GM23338 (cell line): Measurements from ENCODE around the gene SLC6A15. TPM values are rescaled to one million over a fixed set of nuclear protein-coding genes. Genes with fewer than 3 reads are reported as not detected.
A peak's percentile ranks its signal among the peaks of the same experiment; 100 is the strongest.

Experiments
- ATAC-seq: fragments of 200-7000 bp; cut with Tn5 transposase; 3 replicates; pipeline ENCODE4 v1.9.1; 2020
- DNase-seq: peaks from one replicate; pipeline ENCODE4 v3.0.0-alpha.2; 2015; ENCODE audit warnings: low spot score
- H2AFZ ChIP-seq: fragments of 200-600 bp; sonication (generic); 2 replicates; pipeline ENCODE4 v1.8.0; 2016; ENCODE audit warnings: antibody characterized with exemption, mild to moderate bottlenecking, moderate library complexity
- H3F3A ChIP-seq: fragments of 200-600 bp; sonication (generic); replicated peaks from 2 replicates; pipeline ENCODE4 v1.8.0; 2017; ENCODE audit warnings: antibody characterized with exemption, mixed run types, low read depth
- H3K27ac ChIP-seq: fragments of 200-600 bp; sonication (generic); 2 replicates; pipeline ENCODE4 v1.6.1; 2016; ENCODE audit warnings: low read depth
- H3K27me3 ChIP-seq: fragments of 200-600 bp; sonication (generic); 2 replicates; pipeline ENCODE4 v1.8.0; 2016; ENCODE audit warnings: mild to moderate bottlenecking, mixed run types, moderate library complexity; ENCODE audit not compliant: insufficient read depth
- H3K36me3 ChIP-seq: fragments of 200-600 bp; sonication (generic); 2 replicates; pipeline ENCODE4 v1.8.0; 2016; ENCODE audit warnings: mild to moderate bottlenecking; ENCODE audit not compliant: insufficient read depth
- H3K4me1 ChIP-seq: fragments of 200-600 bp; sonication (generic); 2 replicates; pipeline ENCODE4 v1.8.0; 2016; ENCODE audit warnings: mild to moderate bottlenecking, moderate library complexity; ENCODE audit not compliant: insufficient read depth
- H3K4me2 ChIP-seq: fragments of 200-600 bp; sonication (generic); 2 replicates; pipeline ENCODE4 v1.7.1; 2017; ENCODE audit warnings: mixed run types
- H3K4me3 ChIP-seq: fragments of 200-600 bp; sonication (generic); 2 replicates; pipeline ENCODE4 v1.6.1; 2016; ENCODE audit warnings: mixed run types
- H3K79me2 ChIP-seq: fragments of 200-600 bp; sonication (generic); replicated peaks from 2 replicates; pipeline ENCODE4 v1.8.0; 2017; ENCODE audit warnings: mild to moderate bottlenecking; ENCODE audit not compliant: insufficient read depth
- H3K9me2 ChIP-seq: fragments of 200-600 bp; sonication (generic); 2 replicates; pipeline ENCODE4 v1.8.0; 2017; ENCODE audit not compliant: insufficient read depth
- H4K20me1 ChIP-seq: fragments of 200-600 bp; sonication (generic); replicated peaks from 2 replicates; pipeline ENCODE4 v1.8.0; 2017; ENCODE audit warnings: mild to moderate bottlenecking; ENCODE audit not compliant: insufficient read depth
- H3K27ac Mint-ChIP-seq: 2 replicates; pipeline ENCODE4 v1.8.0; 2020; ENCODE audit warnings: inconsistent platforms, mild to moderate bottlenecking, moderate library complexity, mixed read lengths
- H3K27me3 Mint-ChIP-seq: 3 replicates; pipeline ENCODE4 v1.8.0; 2022; ENCODE audit warnings: low read depth, mild to moderate bottlenecking, moderate library complexity, mixed read lengths, inconsistent platforms; ENCODE audit not compliant: insufficient read depth, poor library complexity
- H3K36me3 Mint-ChIP-seq: 3 replicates; pipeline ENCODE4 v1.8.0; 2021; ENCODE audit warnings: low read depth, mild to moderate bottlenecking, inconsistent platforms, moderate library complexity, mixed read lengths
- H3K4me1 Mint-ChIP-seq: 3 replicates; pipeline ENCODE4 v1.8.0; 2020; ENCODE audit warnings: mild to moderate bottlenecking, inconsistent platforms, mixed read lengths
- H3K4me3 Mint-ChIP-seq: 3 replicates; pipeline ENCODE4 v1.8.0; 2021; ENCODE audit warnings: moderate library complexity, mild to moderate bottlenecking, inconsistent platforms, mixed read lengths
- H3K9me3 Mint-ChIP-seq: 3 replicates; pipeline ENCODE4 v1.8.0; 2020; ENCODE audit warnings: moderate library complexity, mild to moderate bottlenecking, inconsistent platforms, mixed read lengths
- CREB1 ChIP-seq: fragments of 250-450 bp; sonication (Bioruptor Pico); IDR thresholded peaks from 2 replicates; pipeline ENCODE4 v1.5.0; 2020; ENCODE audit warnings: low read depth, mild to moderate bottlenecking, moderate library complexity
- CTCF ChIP-seq, 2 experiments: fragments of 200-600 bp in 1 of 2; sonication (generic) in 1 of 2; conservative IDR thresholded peaks; 2 replicates each; pipeline versions ENCODE4 v1.5.1 to v1.6.1; 2016 to 2017; ENCODE audit warnings: antibody characterized with exemption in 2 of 2, low read depth in 2 of 2, mild to moderate bottlenecking in 2 of 2, moderate library complexity in 1 of 2
- EZH2 ChIP-seq: fragments of 200-600 bp; sonication (generic); IDR thresholded peaks from one replicate; pipeline ENCODE4 v1.8.0; 2017; ENCODE audit warnings: antibody characterized with exemption, mild to moderate bottlenecking, low read depth; ENCODE audit not compliant: unreplicated experiment
- EZH2phosphoT487 ChIP-seq: fragments of 200-600 bp; sonication (generic); IDR thresholded peaks from one replicate; pipeline ENCODE4 v1.8.1; 2018; ENCODE audit warnings: antibody characterized with exemption; ENCODE audit not compliant: unreplicated experiment
- JUNB ChIP-seq: IDR thresholded peaks from one replicate; pipeline ENCODE4 v1.6.1; 2016; ENCODE audit warnings: antibody characterized with exemption; ENCODE audit not compliant: unreplicated experiment
- NANOG ChIP-seq: IDR thresholded peaks from 2 replicates; pipeline ENCODE4 v1.6.1; 2016; ENCODE audit warnings: antibody characterized with exemption, borderline replicate concordance
- POLR2AphosphoS5 ChIP-seq: IDR thresholded peaks from 2 replicates; pipeline ENCODE4 v1.6.1; 2016; ENCODE audit warnings: antibody characterized with exemption, low read depth
- REST ChIP-seq: IDR thresholded peaks from one replicate; pipeline ENCODE4 v1.6.1; 2018; ENCODE audit warnings: antibody characterized with exemption; ENCODE audit not compliant: unreplicated experiment
- STAT1 ChIP-seq: IDR thresholded peaks from one replicate; pipeline ENCODE4 v1.6.1; 2016; ENCODE audit warnings: antibody characterized with exemption; ENCODE audit not compliant: unreplicated experiment
- ZNF114 ChIP-seq: fragments of 250-450 bp; sonication (Bioruptor Pico); IDR thresholded peaks from 2 replicates; pipeline ENCODE4 v1.5.0; 2020; ENCODE audit warnings: mild to moderate bottlenecking, moderate library complexity
- ZNF331 ChIP-seq: fragments of 250-450 bp; sonication (Bioruptor Pico); IDR thresholded peaks from 2 replicates; pipeline ENCODE4 v1.5.0; 2020; ENCODE audit warnings: low read depth, mild to moderate bottlenecking, moderate library complexity
- ZNF462 ChIP-seq: fragments of 250-450 bp; sonication (Bioruptor Pico); IDR thresholded peaks from 2 replicates; pipeline ENCODE4 v1.5.0; 2020; ENCODE audit warnings: mild to moderate bottlenecking, moderate library complexity
- polyA plus RNA-seq: library from polyadenylated mRNA; unstranded; fragments of >200 nt; fragmentation: Nextera tagmentation; extraction: Ambion mirVana; gene quantifications from 2 replicates; pipeline ENCODE4 v1.2.1, GENCODE V29; 2016
- total RNA-seq: library from RNA; depleted of rRNA; stranded (reverse); fragments of >200 nt; shearing (Covaris generic); gene quantifications from 2 replicates; pipeline ENCODE4 v1.2.3, GENCODE V29; 2014
- TF ChIP-seq, protein P1 (sequence below): IDR thresholded peaks from 2 replicates; pipeline ENCODE4 v1.6.1; 2016; ENCODE audit warnings: antibody characterized with exemption

Gene SLC6A15
- total and polyA plus RNA-seq, 2 experiments from 2014 or later = 12.1 to 27.9 TPM

DNA sequence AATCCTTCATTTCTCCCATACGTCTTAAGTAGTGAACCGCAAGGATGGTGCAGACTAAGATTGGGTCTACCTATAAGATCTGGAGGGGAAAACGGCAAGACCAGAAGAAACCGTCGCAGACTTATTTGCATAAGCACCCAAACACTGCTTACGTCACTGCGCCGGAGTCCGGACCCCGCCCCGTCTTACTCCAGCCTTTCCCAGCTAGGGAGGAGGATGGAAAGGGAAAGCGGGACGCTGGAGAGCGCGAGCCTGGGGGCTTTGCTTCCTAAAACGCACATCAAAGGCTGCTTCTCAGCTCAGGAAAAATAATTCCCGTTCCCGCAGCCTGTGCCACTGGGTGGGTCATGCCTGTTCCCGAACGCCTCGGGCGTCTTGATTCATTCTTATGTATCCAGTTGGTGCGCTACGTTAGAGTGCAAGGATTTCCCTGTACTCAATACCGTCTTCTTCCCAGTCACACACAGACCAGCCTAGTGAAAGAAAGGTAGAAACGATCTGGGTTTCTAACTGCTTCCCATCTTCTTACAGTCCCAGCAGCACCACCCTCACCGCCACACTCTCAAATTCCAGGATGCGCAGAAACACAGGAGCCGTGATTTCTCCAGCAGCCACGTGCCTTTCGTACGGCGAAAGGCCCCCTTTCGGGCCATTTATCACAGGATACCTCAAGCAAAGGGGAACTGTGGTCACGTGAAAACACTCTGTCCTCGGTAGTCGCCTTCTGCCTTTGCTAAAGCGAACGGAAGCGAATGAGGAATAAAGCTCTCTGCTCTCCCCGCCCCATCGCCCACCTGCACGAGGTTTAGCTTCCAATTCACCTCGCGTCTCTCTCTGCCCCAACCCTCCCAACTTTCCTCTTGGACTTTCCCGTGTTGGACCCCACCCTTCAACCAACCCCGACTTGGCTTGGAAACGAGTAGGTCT is 1.1 kb downstream of the SLC6A15 start:
- Mint-ChIP-seq H3K4me1 (peaks cover 12% of the 10 kb centered on the region), H3K27me3 (peaks cover 11% of the 10 kb centered on the region), H3K9me3 (no peaks in the 10 kb centered on the region; the same call in 2 of the 3 replicates), H3K4me3 (peak overlapping the region; percentile 97), H3K27ac (peak overlapping the region; percentile 91), H3K36me3 (no peaks in the 10 kb centered on the region)
- no peaks in the 10 kb centered on the region for H3K9me2 ChIP-seq
- peaks cover 30% of the 10 kb centered on the region for H4K20me1 ChIP-seq
- peaks cover 44% of the 10 kb centered on the region for H3K79me2 ChIP-seq
- H3K4me1 ChIP-seq = peaks cover 12% of the 10 kb centered on the region
- H3K27ac ChIP-seq = peak overlapping the region; percentile 36; the same call in 1 of the 2 replicates
- H3F3A ChIP-seq = peaks cover 5% of the 10 kb centered on the region; the same call in 1 of the 2 replicates
- no peak for TF ChIP-seq REST
- no peak for TF ChIP-seq JUNB
- TF ChIP-seq CREB1 (CRISPR knock-in tag) = peak; percentile 92
- TF ChIP-seq, protein P1, sequence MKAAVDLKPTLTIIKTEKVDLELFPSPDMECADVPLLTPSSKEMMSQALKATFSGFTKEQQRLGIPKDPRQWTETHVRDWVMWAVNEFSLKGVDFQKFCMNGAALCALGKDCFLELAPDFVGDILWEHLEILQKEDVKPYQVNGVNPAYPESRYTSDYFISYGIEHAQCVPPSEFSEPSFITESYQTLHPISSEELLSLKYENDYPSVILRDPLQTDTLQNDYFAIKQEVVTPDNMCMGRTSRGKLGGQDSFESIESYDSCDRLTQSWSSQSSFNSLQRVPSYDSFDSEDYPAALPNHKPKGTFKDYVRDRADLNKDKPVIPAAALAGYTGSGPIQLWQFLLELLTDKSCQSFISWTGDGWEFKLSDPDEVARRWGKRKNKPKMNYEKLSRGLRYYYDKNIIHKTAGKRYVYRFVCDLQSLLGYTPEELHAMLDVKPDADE = 0 out of 2 replicates have a peak, but pooled peaks have one; percentile 18
- peak; percentile 52; the same call in 1 of the 2 replicates for TF ChIP-seq POLR2AphosphoS5
- no peak for TF ChIP-seq STAT1
- no peak for TF ChIP-seq ZNF114
- no peak for TF ChIP-seq CTCF (conservative IDR thresholded peaks at IDR 0.05; ENCODE audit: low read depth in 2 of 2)
- TF ChIP-seq NANOG = no peak
- TF ChIP-seq EZH2 = no peak
- TF ChIP-seq ZNF462 (CRISPR knock-in tag) = no peak
- TF ChIP-seq ZNF331 (CRISPR knock-in tag) = no peak
- no peak for TF ChIP-seq EZH2phosphoT487
- H3K27me3 ChIP-seq = peaks cover 12% of the 10 kb centered on the region; the same call in 1 of the 2 replicates
- H3K36me3 ChIP-seq = no peaks in the 10 kb centered on the region
- DNase-seq (peak; percentile 98), ATAC-seq (peak; percentile 68)
- peak overlapping the region; percentile 84 for H2AFZ ChIP-seq
- H3K4me3 ChIP-seq = peak overlapping the region; percentile 89
- peak overlapping the region; percentile 82 for H3K4me2 ChIP-seq
